ENCODE data around the gene APBB2.

GRCh38 chr4:40951026-40951425 is 263.3 kb downstream of the APBB2 start:
- TF ChIP-seq EZH2 (IDR thresholded peaks at IDR 0.05; ENCODE audit: borderline replicate concordance, low read length) (no peak), CTCF (IDR thresholded peaks at IDR 0.05; ENCODE audit: low read length) (no peak)

Measured in OCI-LY1 (cell line).